ENCODE data around the gene CHIT1. TPM values are rescaled to one million over a fixed set of nuclear protein-coding genes. Genes with fewer than 3 reads are reported as not detected.

The CHIT1 gene
- total RNA-seq, 4 donors from 2014 or later = 0.67 to 4.1 TPM; not detected in 2

GRCh38 chr1:203271962-203272632 is 42.6 kb upstream of the CHIT1 start:
- no peak overlapping the region for H3K27ac ChIP-seq
- DNase-seq = no peak
- TF ChIP-seq CTCF (IDR thresholded peaks at IDR 0.05) (no peak), POLR2A (IDR thresholded peaks at IDR 0.05) (no peak)
- no peak overlapping the region for H3K4me3 ChIP-seq
- no peaks in the 10 kb centered on the region for H3K36me3 ChIP-seq
- no peaks in the 10 kb centered on the region for H3K27me3 ChIP-seq
- H3K4me1 ChIP-seq = peaks cover 0 to 52% (median 5%) of the 10 kb centered on the region in 4 donors
- no peaks in the 10 kb centered on the region for H3K9me3 ChIP-seq

- H3K4me1 ChIP-seq = peaks cover 0 to 44% (median 5%) of the 10 kb centered on the region in 4 donors
- H3K36me3 ChIP-seq = no peaks in the 10 kb centered on the region
- no peak for TF ChIP-seq CTCF (IDR thresholded peaks at IDR 0.05)
- no peak for TF ChIP-seq POLR2A (IDR thresholded peaks at IDR 0.05)
- H3K27ac ChIP-seq = no peak overlapping the region
- no peaks in the 10 kb centered on the region for H3K27me3 ChIP-seq
- H3K4me3 ChIP-seq = no peak overlapping the region
- H3K9me3 ChIP-seq = no peaks in the 10 kb centered on the region
- DNase-seq = peak in 2 of 3 donors; percentile 88 to 92
These were observed 41.7 kb upstream of the CHIT1 start for GRCh38 chr1:203271018-203271743.

- no peaks in the 10 kb centered on the region for H3K36me3 ChIP-seq
- H3K27me3 ChIP-seq = no peaks in the 10 kb centered on the region
- H3K4me1 ChIP-seq = peaks cover 0 to 40% (median 5%) of the 10 kb centered on the region in 4 donors
- H3K9me3 ChIP-seq = no peaks in the 10 kb centered on the region
- TF ChIP-seq CTCF (IDR thresholded peaks at IDR 0.05) (no peak), POLR2A (IDR thresholded peaks at IDR 0.05) (no peak)
- no peak overlapping the region for H3K27ac ChIP-seq
- no peak overlapping the region for H3K4me3 ChIP-seq
- DNase-seq = no peak
These were observed 41.0 kb upstream of the CHIT1 start for GRCh38 chr1:203270448-203270847.

GRCh38 chr1:203269654-203270020 is 40.2 kb upstream of the CHIT1 start:
- Histone ChIP-seq H3K27ac (no peak overlapping the region), H3K9me3 (no peaks in the 10 kb centered on the region), H3K4me1 (peaks cover 0 to 32% (median 5%) of the 10 kb centered on the region in 4 donors), H3K4me3 (no peak overlapping the region), H3K36me3 (no peaks in the 10 kb centered on the region), H3K27me3 (no peaks in the 10 kb centered on the region)
- no peak for DNase-seq
- TF ChIP-seq CTCF (IDR thresholded peaks at IDR 0.05) (no peak), POLR2A (IDR thresholded peaks at IDR 0.05) (no peak)

- peak in 1 of 3 donors; percentile 72 for DNase-seq
- Histone ChIP-seq H3K36me3 (no peaks in the 10 kb centered on the region), H3K9me3 (no peaks in the 10 kb centered on the region), H3K4me3 (no peak overlapping the region), H3K4me1 (peaks cover 0 to 26% (median 3%) of the 10 kb centered on the region in 4 donors), H3K27me3 (no peaks in the 10 kb centered on the region), H3K27ac (peak overlapping the region in 2 of 4 donors; percentile 4 to 59)
- TF ChIP-seq CTCF (IDR thresholded peaks at IDR 0.05) (peak; percentile 85 to 100 (median 94)), POLR2A (IDR thresholded peaks at IDR 0.05) (no peak)
These were observed 39.6 kb upstream of the CHIT1 start for GRCh38 chr1:203268901-203269653.
